ENCODE data around the gene PSMD12.

GRCh38 chr17:67294451-67295199 lies 71.8 kb downstream of the PSMD12 start:
- TF ChIP-seq CEBPB (IDR thresholded peaks at IDR 0.05) = no peak
- no peak for TF ChIP-seq ZBTB7A (IDR thresholded peaks at IDR 0.05; ENCODE audit: low read depth)
- TF ChIP-seq RAD21 (IDR thresholded peaks at IDR 0.05; ENCODE audit: low read depth) = no peak
- TF ChIP-seq MAX (IDR thresholded peaks at IDR 0.05) = no peak
- TF ChIP-seq TCF12 (IDR thresholded peaks at IDR 0.05; ENCODE audit: low read depth) = no peak
- TF ChIP-seq EP300 (IDR thresholded peaks at IDR 0.05; ENCODE audit: borderline replicate concordance) = no peak
- TF ChIP-seq TAF1 (IDR thresholded peaks at IDR 0.05; ENCODE audit: low read depth) = no peak
- no peak for TF ChIP-seq FOXM1 (IDR thresholded peaks at IDR 0.05; ENCODE audit: borderline replicate concordance, low read depth)
- no peak for TF ChIP-seq USF1 (IDR thresholded peaks at IDR 0.05)
